BJ (cell line): ENCODE data around the gene NME4. TPM values are rescaled to one million over a fixed set of nuclear protein-coding genes. Genes with fewer than 3 reads are reported as not detected.
A peak's percentile ranks its signal among the peaks of the same experiment; 100 is the strongest.
"Not testable (repeated sequence)": the region's sequence is repeated elsewhere in the genome, so short reads cannot be mapped to it uniquely, and the experiment has no call there.

Source experiments
- CTCF ChIA-PET: fragments of 350-600 bp; formaldehyde crosslinking; extraction: SDS; loops from one replicate; lab custom pipeline; 2021; ENCODE audit warnings: antibody characterized with exemption, inconsistent platforms; lab: Yijun Ruan, JAX
- POLR2A ChIA-PET: fragments of 300-600 bp; sonication (Branson Sonifier 250); formaldehyde crosslinking; extraction: SDS; loops from one replicate; lab custom pipeline; 2021; ENCODE audit warnings: antibody characterized with exemption; lab: Charles Lee
- DNase-seq: peaks from one replicate; pipeline ENCODE4 v3.0.0-alpha.2; 2011; ENCODE audit warnings: low read depth
- H3K27me3 ChIP-seq: 2 replicates; pipeline ENCODE4 v1.6.0; 2011; ENCODE audit warnings: low read length; ENCODE audit not compliant: control insufficient read depth, insufficient read depth
- H3K36me3 ChIP-seq: 2 replicates; pipeline ENCODE4 v1.5.1; 2011; ENCODE audit warnings: low read length; ENCODE audit not compliant: control insufficient read depth, insufficient read depth
- H3K4me3 ChIP-seq: 2 replicates; pipeline ENCODE4 v1.5.1; 2011; ENCODE audit warnings: low read depth, mild to moderate bottlenecking, control low read depth, low read length
- CTCF ChIP-seq: IDR thresholded peaks from 2 replicates; pipeline ENCODE4 v1.5.1; 2011; ENCODE audit warnings: low read depth, mild to moderate bottlenecking, control low read depth, inconsistent platforms, low read length, moderate library complexity; ENCODE audit not compliant: insufficient read depth
- polyA plus RNA-seq: library from polyadenylated mRNA; depleted of rRNA; stranded (reverse); fragments of >200 nt; gene quantifications from 2 replicates; pipeline ENCODE4 v1.2.3, GENCODE V29; 2011

NME4 gene
- polyA plus RNA-seq, 1 experiment: 290 TPM

- CTCF ChIA-PET: interaction anchor here (0.7 to 2.7 kb wide), 22 partner anchors 9 to 296 kb away, joined by 3 to 67 read pairs (median 6); partner anchors contain the start of genes AXIN1, MRPL28 and RHBDF1
- DNase-seq: no peak
- no peak for TF ChIP-seq CTCF
- H3K27me3 ChIP-seq: no peaks in the 10 kb centered on the region
- no peak overlapping the region for H3K4me3 ChIP-seq
- POLR2A ChIA-PET: no interaction called here
- H3K36me3 ChIP-seq: peaks cover 2% of the 10 kb centered on the region; the same call in 1 of the 2 replicates
Measured at GRCh38 chr16:361341-361871, 35.6 kb upstream of the NME4 start.

- H3K27me3 ChIP-seq: no peaks in the 10 kb centered on the region
Measured at GRCh38 chr16:361872-362701, 34.9 kb upstream of the NME4 start.

GRCh38 chr16:362702-362999, 34.3 kb upstream of the NME4 start:
- DNase-seq, H3K36me3 ChIP-seq, H3K27me3 ChIP-seq, H3K4me3 ChIP-seq, POLR2A ChIA-PET: not testable (repeated sequence)
- CTCF ChIA-PET: interaction anchor here (0.6 to 2.7 kb wide), 32 partner anchors 8 to 1111 kb away, joined by 3 to 67 read pairs (median 4); partner anchors contain the start of genes ARHGDIG, AXIN1, HBQ1 and MRPL28

More at GRCh38 chr16:361872-362701, 34.9 kb upstream of the NME4 start:
- DNase-seq: no peak
- TF ChIP-seq CTCF: peak; percentile 90
- Histone ChIP-seq H3K36me3 (peaks cover 5% of the 10 kb centered on the region), H3K4me3 (no peak overlapping the region)
- POLR2A ChIA-PET: no interaction called here
- CTCF ChIA-PET: interaction anchor here (0.6 to 2.7 kb wide), 35 partner anchors 8 to 1112 kb away, joined by 3 to 67 read pairs (median 4); partner anchors contain the start of genes ARHGDIG, AXIN1, HBQ1 and MRPL28

GRCh38 chr16:363110-363765, 33.8 kb upstream of the NME4 start:
- ChIA-PET POLR2A (no interaction called here), CTCF (interaction anchor here (1.1 to 2.7 kb wide), 11 partner anchors 8 to 261 kb away, joined by 3 to 67 read pairs (median 8); partner anchors contain the start of genes AXIN1, HBQ1 and MRPL28)
- DNase-seq: no peak
- no peak for TF ChIP-seq CTCF
- Histone ChIP-seq H3K27me3 (no peaks in the 10 kb centered on the region), H3K36me3 (peaks cover 15% of the 10 kb centered on the region), H3K4me3 (no peak overlapping the region)

- Histone ChIP-seq H3K36me3 (peaks cover 20% of the 10 kb centered on the region), H3K4me3 (no peak overlapping the region), H3K27me3 (no peaks in the 10 kb centered on the region)
- no peak for TF ChIP-seq CTCF
- no peak for DNase-seq
- ChIA-PET POLR2A (no interaction called here), CTCF (interaction anchor here (0.9 to 2.7 kb wide), 6 partner anchors 12 to 267 kb away, joined by 3 to 67 read pairs (median 8); partner anchors contain the start of gene AXIN1)
Measured at GRCh38 chr16:363766-364490, 33.1 kb upstream of the NME4 start.
